NCI-H2107 treated with DMSO at 0.1 percent for 48 hours (cell line): ENCODE data around the gene PAOX.
"Not testable (repeated sequence)": the region's sequence is repeated elsewhere in the genome, so short reads cannot be mapped to it uniquely, and the experiment has no call there.

ENCODE experiments used
- DNase-seq: peaks from one replicate; lab custom pipeline; 2025; ENCODE audit not compliant: unreplicated experiment; lab: John Stamatoyannopoulos, UW

PAOX gene

GRCh38 chr10:133384071-133384470, 5.0 kb downstream of the PAOX start:
- DNase-seq = no peak

GRCh38 chr10:133385214-133385613, 6.2 kb downstream of the PAOX start:
- DNase-seq = no peak

DNA sequence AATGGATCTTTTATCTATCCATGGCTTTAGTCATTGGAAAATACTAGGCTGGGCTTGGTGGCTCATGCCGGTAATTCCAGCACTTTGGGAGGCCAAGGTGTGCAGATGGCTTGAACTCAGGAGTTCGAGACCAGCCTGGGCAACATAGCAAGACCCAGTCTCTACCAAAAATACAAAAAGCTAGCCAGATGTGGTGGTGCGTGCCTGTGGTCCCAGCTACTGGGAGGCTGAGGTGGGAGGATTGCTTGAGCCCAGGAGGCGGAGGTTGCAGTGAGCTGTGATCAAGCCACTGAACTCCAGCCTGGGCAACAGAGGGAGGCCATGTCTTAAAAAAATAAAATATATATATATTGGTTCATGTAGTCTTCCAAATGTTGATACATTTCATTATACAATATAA, 7.9 kb downstream of the PAOX start:
- DNase-seq = not testable (repeated sequence)

DNA sequence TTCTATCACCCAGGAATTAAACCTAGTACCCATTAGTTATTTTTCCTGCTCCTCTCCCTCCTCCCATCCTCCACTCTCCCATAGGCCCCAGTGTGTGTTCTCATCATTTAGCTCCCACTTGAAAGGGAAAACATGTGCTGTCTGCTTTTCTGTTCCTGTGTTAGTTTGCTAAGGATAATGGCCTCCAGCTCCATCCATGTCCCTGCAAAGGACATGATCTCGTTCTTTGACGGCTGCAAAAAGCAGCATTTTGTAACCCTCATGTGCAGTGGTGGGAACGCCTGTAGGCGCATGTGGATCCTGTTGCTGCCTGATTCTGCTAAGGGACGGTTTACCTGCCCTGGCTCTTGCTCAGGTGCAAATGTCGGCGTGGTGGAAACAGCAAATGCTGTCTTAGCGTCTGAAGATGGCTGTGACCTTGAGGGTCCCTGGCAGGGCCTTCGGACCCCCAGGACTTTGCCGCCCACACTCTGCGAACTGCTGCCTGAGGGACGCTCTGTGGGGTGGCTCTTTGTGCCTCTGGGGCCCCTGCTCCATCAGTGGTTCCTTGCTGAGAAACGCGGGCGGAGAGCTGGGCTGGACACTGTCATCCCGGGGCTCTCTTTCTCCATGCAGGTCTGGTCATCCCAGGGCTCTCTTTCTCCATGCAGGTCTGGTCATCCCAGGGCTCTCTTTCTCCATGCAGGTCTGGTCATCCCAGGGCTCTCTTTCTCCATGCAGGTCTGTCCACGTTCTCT, 9.3 kb downstream of the PAOX start:
- no peak for DNase-seq

DNA sequence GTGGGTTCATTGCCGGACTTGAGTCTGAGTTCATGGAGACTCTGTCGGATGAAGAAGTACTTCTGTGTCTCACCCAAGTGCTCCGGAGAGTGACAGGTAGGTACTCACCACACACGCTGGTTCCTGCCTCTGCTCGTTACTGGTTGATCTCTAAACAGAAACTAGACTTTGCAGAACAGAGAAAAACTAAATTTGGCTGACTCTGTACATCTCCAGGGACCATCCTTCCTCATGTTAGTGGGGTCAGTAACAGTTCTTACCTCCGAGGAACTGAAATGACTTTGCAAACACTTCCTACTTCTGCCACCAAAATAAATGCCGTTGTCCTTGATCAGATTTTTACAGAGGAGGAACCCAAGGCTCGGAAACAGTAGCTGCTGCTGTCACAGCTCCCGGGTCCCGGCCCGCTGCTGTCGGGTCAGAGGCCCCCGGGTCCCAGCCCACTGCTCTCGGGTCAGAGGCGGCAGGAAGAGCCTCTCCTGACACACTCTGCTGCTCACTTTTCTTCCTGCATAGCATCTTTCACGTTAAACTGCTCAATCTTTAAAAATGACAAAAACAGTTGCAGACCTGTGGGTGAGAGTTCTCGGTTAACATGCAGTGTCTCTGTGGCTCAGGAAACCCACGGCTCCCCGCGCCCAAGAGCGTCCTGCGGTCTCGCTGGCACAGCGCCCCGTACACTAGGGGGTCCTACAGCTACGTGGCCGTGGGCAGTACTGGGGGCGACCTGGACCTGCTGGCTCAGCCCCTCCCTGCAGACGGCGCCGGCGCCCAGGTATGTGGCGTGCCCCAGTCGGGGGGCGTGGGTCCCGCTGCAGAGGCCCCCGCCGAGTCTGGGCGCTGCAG, 10.1 kb downstream of the PAOX start:
- DNase-seq = no peak

- no peak for DNase-seq
These were observed 11.7 kb downstream of the PAOX start for GRCh38 chr10:133390597-133391248.

DNA sequence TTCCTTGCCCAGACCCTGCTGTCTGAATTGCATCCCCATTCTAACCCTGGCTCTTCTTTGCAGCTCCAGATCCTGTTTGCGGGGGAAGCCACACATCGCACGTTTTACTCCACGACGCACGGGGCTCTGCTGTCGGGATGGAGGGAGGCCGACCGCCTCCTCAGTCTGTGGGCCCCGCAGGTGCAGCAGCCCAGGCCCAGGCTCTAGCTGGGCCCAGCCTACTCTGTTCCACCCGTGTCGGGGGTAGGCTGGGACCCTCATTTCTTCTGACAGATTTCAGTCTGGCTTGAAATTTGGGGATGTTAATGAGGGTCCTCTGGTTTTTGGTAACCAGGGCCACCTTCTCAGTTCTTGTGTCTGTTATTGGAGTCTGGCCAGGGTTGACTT, 12.2 kb downstream of the PAOX start:
- no peak for DNase-seq

DNA sequence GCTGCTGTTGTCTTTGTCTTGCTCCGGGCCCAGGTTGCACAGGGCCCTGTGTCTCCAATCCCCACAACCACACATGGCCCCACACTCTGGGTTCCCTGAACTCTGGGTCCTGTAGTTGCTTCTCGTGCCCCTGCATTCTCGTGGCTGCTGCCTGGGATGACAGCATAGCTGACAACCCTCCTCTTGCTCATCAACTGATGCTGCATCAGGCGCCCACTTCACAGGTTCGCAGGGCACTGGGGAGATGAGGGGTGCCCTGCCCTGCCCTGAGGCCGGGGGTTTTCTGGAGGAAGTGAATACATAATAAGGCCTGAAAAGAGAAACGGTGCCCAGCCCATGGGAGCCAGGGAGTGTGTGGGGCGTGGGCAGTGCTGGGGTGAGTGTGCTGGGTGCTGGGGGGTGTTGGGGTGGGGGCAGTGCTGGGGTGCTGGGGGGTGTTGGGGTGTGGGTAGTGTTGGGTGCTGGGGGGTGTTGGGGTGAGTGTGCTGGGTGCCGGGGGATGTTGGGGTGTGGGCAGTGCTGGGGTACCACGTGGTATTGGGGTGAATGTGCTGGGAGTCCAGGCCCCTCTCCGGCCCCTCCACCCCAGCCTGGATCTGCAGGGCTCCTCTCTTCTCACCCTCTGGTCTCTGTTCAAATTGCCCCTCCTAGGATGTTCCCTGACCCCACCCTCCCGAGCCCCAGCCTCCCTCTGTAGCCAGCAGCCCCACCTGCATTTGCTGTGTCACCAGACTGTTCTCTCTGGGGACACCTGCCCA, 12.9 kb downstream of the PAOX start:
- DNase-seq = no peak

GRCh38 chr10:133393401-133394063, 14.5 kb downstream of the PAOX start:
- no peak for DNase-seq

DNA sequence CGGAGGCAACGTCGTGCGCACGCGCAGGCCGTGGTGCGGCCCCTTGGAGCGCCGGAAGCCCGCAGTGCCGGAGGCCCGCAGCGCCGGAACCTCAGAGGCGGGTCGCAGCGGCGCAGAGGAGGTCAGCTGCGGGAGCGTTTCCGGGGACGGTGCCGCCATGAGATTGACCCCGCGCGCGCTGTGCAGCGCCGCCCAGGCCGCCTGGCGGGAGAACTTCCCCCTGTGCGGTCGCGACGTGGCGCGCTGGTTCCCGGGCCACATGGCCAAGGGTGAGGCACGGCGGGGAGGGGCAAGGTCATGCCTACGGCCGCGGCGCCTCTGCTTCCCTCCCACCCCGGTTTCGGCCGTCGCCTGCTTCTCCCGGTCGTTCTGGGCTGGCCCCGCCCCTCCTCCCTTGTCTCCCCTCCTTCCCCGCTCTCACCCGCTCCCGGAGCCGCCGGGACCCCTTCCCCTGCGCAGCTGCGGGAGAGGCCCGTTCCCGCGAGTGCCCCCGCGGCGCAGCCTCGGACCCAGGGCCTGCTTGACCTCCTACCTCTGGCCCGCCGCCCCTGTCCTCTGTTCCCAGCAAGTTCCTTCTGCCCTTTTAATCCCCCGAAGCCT, 15.1 kb downstream of the PAOX start, which contains the start of gene MTG1:
MTG1 (plus strand) TSS at position 94 of the 600 bp plus-strand sequence; CDS start at position 158, 64 bp downstream.
- peak; percentile 46 for DNase-seq

- no peak for DNase-seq
These were observed 15.7 kb downstream of the PAOX start for GRCh38 chr10:133394801-133395221.

- DNase-seq = no peak
These were observed 17.1 kb downstream of the PAOX start for GRCh38 chr10:133396035-133396624.

DNA sequence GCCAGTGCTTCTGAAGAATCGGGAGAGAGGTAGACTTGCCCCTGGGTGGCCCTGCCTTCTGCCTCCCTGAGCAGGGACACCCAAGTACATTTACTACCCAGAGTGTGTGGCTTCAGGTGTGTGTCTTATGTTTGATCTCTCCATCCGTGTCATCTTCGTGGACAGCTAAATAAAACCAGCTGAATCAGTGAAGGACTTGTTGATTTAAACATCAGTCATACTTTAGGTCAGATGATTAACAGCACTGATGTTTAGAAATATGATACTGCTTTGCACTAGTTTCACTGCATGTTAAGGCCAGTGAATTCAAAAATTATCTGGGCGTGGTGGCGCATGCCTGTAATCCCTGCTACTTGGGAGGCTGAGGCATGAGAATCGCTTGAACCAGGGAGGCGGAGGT, 18.9 kb downstream of the PAOX start:
- no peak for DNase-seq

DNA sequence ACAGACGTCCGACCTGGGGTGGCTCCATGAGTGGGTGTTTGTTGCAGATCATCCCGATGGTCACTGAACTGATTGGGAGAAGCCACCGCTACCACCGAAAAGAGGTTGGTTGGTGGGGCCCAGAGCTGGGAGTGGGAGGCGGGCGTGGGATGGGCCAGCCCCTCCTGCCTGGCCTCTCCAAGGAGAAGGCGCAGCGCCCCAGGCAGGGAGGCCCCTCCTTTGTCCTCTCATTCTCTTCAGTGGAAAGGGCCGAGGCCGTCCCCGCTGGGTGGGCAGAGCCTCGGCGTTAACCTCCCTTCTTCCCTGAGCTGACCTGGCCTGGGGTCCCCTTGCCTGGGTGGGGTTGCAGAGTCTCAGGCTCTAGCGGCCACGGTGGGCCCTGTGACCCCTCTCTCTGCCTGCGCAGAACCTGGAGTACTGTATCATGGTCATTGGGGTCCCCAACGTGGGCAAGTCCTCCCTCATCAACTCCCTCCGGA, 20.1 kb downstream of the PAOX start:
- no peak for DNase-seq

DNA sequence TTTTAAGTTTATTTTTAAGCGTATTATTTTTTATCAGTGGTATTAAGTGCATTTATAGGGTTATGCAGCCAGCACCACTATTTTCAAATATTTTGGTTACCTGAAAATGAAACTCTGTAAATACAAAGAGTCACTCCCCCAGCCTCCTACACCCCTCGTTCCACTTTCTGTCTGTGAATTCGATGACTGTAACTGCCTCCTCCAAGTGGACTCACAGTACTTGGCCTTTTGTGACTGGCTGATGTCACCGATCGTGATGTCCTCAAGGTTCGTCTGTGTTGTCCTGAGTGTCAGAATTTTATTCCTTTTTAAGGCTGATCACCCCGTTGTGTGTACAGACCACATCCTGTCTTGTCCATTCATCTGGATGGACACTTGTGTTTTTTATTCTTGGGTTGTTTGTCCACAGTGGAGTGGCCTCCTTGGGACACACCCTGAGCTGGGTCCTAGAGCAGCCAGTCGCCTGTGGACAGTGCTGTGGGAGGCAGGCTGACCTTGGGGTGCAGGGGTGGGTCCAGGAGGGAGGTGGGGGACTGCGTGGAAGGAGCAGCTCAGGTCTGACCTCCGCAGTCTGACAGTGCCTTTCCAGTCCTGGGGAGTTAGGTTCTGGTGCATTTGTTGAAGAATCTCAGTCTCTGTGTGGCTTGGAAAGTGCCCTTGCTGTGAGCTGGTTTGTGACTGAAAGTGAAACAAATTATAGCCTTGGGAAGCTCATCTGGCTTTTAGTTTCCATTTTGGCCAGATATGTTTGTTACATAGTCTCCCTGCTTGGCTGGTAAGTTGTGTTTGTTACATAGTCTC, 21.8 kb downstream of the PAOX start:
- DNase-seq = no peak

- no peak for DNase-seq
These were observed 22.4 kb downstream of the PAOX start for GRCh38 chr10:133401500-133401899.

DNA sequence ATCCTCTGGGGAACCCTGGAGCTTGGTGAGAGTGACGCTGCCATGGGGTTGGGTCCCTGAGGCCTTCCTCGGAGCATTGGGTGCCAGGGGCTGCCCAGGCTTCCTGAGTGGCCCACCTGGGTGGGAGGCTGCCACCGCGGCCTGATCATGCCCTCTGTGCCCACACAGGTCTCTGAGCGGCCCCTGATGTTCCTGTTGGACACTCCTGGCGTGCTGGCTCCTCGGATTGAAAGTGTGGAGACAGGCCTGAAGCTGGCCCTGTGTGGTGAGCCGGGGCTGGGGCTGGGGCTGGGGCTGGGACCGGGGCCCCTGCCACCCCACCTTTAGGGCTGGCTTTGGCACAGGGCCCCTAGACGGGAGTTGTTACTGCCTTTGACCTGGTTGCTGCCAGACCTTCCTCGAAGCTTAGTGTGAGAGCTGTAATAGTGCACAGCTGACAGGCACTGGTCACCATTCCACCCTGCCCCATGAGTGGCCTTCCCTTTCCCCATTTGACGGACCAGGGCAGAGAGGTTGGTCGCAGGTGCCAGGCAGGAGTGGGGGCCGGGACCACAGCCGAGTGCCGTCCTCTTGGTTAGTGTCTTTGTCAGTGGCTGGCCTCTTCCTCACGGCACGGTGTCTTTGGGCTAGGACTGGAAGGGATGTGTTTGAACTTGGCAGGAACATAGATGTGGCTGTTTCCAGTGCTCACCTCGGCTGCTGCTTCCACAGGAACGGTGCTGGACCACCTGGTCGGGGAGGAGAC, 23.1 kb downstream of the PAOX start:
- no peak for DNase-seq

GRCh38 chr10:133403359-133403758, 24.3 kb downstream of the PAOX start:
- no peak for DNase-seq
